ENCODE measurements around the gene FBXW11. TPM values are rescaled to one million over a fixed set of nuclear protein-coding genes. Genes with fewer than 3 reads are reported as not detected.

FBXW11 gene
- total and polyA plus RNA-seq, 2 of the 8 experiments (the other 6 are each of a cell fraction or from before 2014, with no cell fraction given): 45.0 to 75.6 TPM

DNA sequence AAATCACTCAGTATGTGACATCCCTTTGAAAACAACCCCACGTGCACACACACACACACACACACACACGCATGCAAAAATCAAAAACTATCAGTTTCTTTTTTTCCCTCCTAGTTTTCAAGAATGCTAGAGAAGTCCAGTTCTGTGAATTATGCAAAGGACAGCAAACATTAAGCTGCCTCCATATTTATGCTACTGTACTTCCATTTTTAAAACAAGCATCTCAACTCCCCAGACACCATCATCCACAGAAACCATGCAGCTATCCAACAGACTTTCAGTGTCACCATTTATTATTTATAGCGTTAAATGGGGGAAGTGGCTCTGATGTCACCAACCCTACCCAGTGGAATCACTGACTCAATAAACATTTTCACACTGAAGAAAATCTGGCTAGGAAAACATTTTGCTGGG lies 1.6 kb downstream of the FBXW11 start:
- no peak overlapping the region for H3K56ac ChIP-seq (replicated peaks; ENCODE audit: insufficient read length, low read depth, low read length)
- peaks cover 11% of the 10 kb centered on the region for H3K23me2 ChIP-seq (ENCODE audit: low read depth, low read length)
- H3K9me3 ChIP-seq (ENCODE audit: insufficient read depth in 2 of 2, low read depth in 1 of 2, low read length in 1 of 2): no peaks in the 10 kb centered on the region
- H3K79me2 ChIP-seq (ENCODE audit: control insufficient read depth in 1 of 2, insufficient read depth in 2 of 2, low read length in 2 of 2): peaks cover 51 to 74% of the 10 kb centered on the region in 2 experiments
- peak overlapping the region; percentile 82 to 99 (median 96) for H3K4me3 ChIP-seq (ENCODE audit: extremely low read depth in 1 of 4, insufficient read depth in 2 of 4, low read depth in 3 of 4, low read length in 4 of 4)
- no peak overlapping the region for H2BK120ac ChIP-seq (replicated peaks; ENCODE audit: low read depth, low read length)
- peaks cover 5% of the 10 kb centered on the region; the same call in 1 of the 2 replicates for H3K79me1 ChIP-seq (ENCODE audit: low read depth, low read length)
- H2AK5ac ChIP-seq (ENCODE audit: low read depth, low read length): no peak overlapping the region
- FAIRE-seq: no peak
- no peak for TF ChIP-seq RXRA (IDR thresholded peaks at IDR 0.05; ENCODE audit: insufficient read depth, low read depth, low read length)
- no peak for TF ChIP-seq JUN (IDR thresholded peaks at IDR 0.05; ENCODE audit: low read depth, low read length)
- TF ChIP-seq EZH2 (IDR thresholded peaks at IDR 0.05; ENCODE audit: low read depth, low read length, severe bottlenecking): no peak
- no peak for TF ChIP-seq KDM5A (IDR thresholded peaks at IDR 0.05; ENCODE audit: low read length)
- TF ChIP-seq YY1 (IDR thresholded peaks at IDR 0.05; ENCODE audit: low read depth, low read length): no peak
- 48% methylated on average over 3 of the region's 3 CpGs; no CpG with 5 or more reads in 1 of the 2 experiments for WGBS, 2 experiments (ENCODE audit: extremely low coverage in 1 of 2, insufficient coverage in 1 of 2, insufficient read length in 1 of 2, insufficient replicate concordance in 2 of 2, low coverage in 1 of 2, low lambda C conversion rate in 2 of 2, missing lambda C conversion rate in 1 of 2)
- no peak overlapping the region for H4K91ac ChIP-seq (replicated peaks; ENCODE audit: insufficient read length, low read length)
- H2BK5ac ChIP-seq (ENCODE audit: low read depth, low read length): no peak overlapping the region
- H4K20me1 ChIP-seq (replicated peaks in 1 of 2; ENCODE audit: control insufficient read depth in 1 of 2, insufficient read depth in 2 of 2, low read length in 2 of 2): peaks cover 18 to 22% of the 10 kb centered on the region in 2 experiments
- peak overlapping the region in 2 of 4 experiments; percentile 91 to 93; a peak in 3 of 7 replicates for H3K9ac ChIP-seq (replicated peaks in 1 of 4; ENCODE audit: extremely low read depth in 1 of 4, low read depth in 3 of 4, low read length in 3 of 4)
- no peak overlapping the region for H3K23ac ChIP-seq (ENCODE audit: insufficient read length)
- H3K4me2 ChIP-seq (ENCODE audit: insufficient read depth in 1 of 2, low read depth in 2 of 2, low read length in 2 of 2): peak overlapping the region; percentile 75 to 97
- H3K14ac ChIP-seq (ENCODE audit: insufficient read length): no peak overlapping the region
- H4K5ac ChIP-seq (ENCODE audit: insufficient read length, low read depth, low read length): no peak overlapping the region
- H2BK15ac ChIP-seq (ENCODE audit: low read length): no peak overlapping the region
- DNase-seq (ENCODE audit: low read depth in 1 of 2, low spot score in 2 of 2): no peak
- no peak overlapping the region for H2BK12ac ChIP-seq (ENCODE audit: low read depth, low read length)
- H3K4me1 ChIP-seq (replicated peaks in 1 of 4; ENCODE audit: control insufficient read depth in 3 of 4, insufficient read depth in 4 of 4, low read length in 3 of 4): peaks cover 8 to 40% (median 24%) of the 10 kb centered on the region in 4 experiments
- no peak overlapping the region for H4K8ac ChIP-seq (ENCODE audit: extremely low read depth, insufficient read depth, low read length)
- ChIA-PET POLR2A (ENCODE audit: partially characterized antibody) (interaction anchor here (1.1 to 6.6 kb wide), 9 partner anchors 14 to 279 kb away, joined by 3 to 66 read pairs (median 6); partner anchors contain the start of gene UBTD2), CTCF (ENCODE audit: partially characterized antibody) (interaction anchor here (1.6 to 4.9 kb wide), 4 partner anchors 19 to 97 kb away, joined by 3 to 33 read pairs (median 18); no protein-coding TSS in a partner anchor)
- no peak overlapping the region for H2BK20ac ChIP-seq (ENCODE audit: low read length)
- no peak overlapping the region for H3K4ac ChIP-seq (replicated peaks; ENCODE audit: insufficient read length, low read depth, low read length)
- H3K18ac ChIP-seq (ENCODE audit: extremely low read depth, low read length): no peak overlapping the region
- H3K27ac ChIP-seq (ENCODE audit: low read depth, low read length): no peak overlapping the region
- no peaks in the 10 kb centered on the region for H3K27me3 ChIP-seq (replicated peaks in 1 of 4; ENCODE audit: control insufficient read depth in 3 of 4, extremely low read depth in 1 of 4, insufficient read depth in 3 of 4, low read length in 3 of 4)
- H3K36me3 ChIP-seq (ENCODE audit: control insufficient read depth in 2 of 4, insufficient read depth in 4 of 4, low read length in 3 of 4): no peaks in the 10 kb centered on the region
- H2AFZ ChIP-seq (ENCODE audit: low read length): no peak overlapping the region

All from H1 (cell line).